Glutamatergic neuron (in vitro differentiated cells): ENCODE results near the gene TECR. TPM values are rescaled to one million over a fixed set of nuclear protein-coding genes. Genes with fewer than 3 reads are reported as not detected.
"Not testable (repeated sequence)": the region's sequence is repeated elsewhere in the genome, so short reads cannot be mapped to it uniquely, and the experiment has no call there.

Source experiments
- DNase-seq: peaks from one replicate; pipeline ENCODE4 v3.0.0; 2022
- H3K27ac Mint-ChIP-seq: one replicate; pipeline ENCODE4 v1.8.0; 2020; ENCODE audit warnings: mild to moderate bottlenecking, mixed read lengths, inconsistent platforms; ENCODE audit not compliant: unreplicated experiment
- H3K27me3 Mint-ChIP-seq: one replicate; pipeline ENCODE4 v1.8.0; 2020; ENCODE audit warnings: mild to moderate bottlenecking, moderate library complexity, mixed read lengths, inconsistent platforms; ENCODE audit not compliant: unreplicated experiment
- H3K36me3 Mint-ChIP-seq: one replicate; pipeline ENCODE4 v1.8.0; 2020; ENCODE audit warnings: mild to moderate bottlenecking, mixed read lengths, inconsistent platforms; ENCODE audit not compliant: unreplicated experiment
- H3K4me1 Mint-ChIP-seq: one replicate; pipeline ENCODE4 v1.8.0; 2020; ENCODE audit warnings: mild to moderate bottlenecking, low read depth, mixed read lengths, inconsistent platforms; ENCODE audit not compliant: unreplicated experiment
- H3K4me3 Mint-ChIP-seq: one replicate; pipeline ENCODE4 v1.8.0; 2020; ENCODE audit warnings: mild to moderate bottlenecking, mixed read lengths, inconsistent platforms; ENCODE audit not compliant: unreplicated experiment
- H3K9me3 Mint-ChIP-seq: one replicate; pipeline ENCODE4 v1.8.0; 2020; ENCODE audit warnings: mild to moderate bottlenecking, moderate library complexity, mixed read lengths, inconsistent platforms; ENCODE audit not compliant: unreplicated experiment
- total RNA-seq: library from RNA; stranded (reverse); fragmentation: NEBNext Ultra II Directional; extraction: Animal tissue kit (Norgen Biotek cat#: 25700); gene quantifications from one replicate; pipeline ENCODE4 v1.2.1, GENCODE V29; 2021; ENCODE audit not compliant: unreplicated experiment
- TF ChIP-seq, protein P1 (sequence below): fragments of 200-600 bp; sonication (generic); IDR thresholded peaks from one replicate; pipeline ENCODE4 v1.5.0; 2021; ENCODE audit not compliant: partially characterized antibody, unreplicated experiment

TECR gene
- total RNA-seq, 1 donor from 2014 or later, result 102 TPM

- H3K27ac Mint-ChIP-seq, result no peak overlapping the region
- H3K27me3 Mint-ChIP-seq, result peaks cover 2% of the 10 kb centered on the region
- H3K9me3 Mint-ChIP-seq, result peaks cover 9% of the 10 kb centered on the region
- no peaks in the 10 kb centered on the region for H3K36me3 Mint-ChIP-seq
- TF ChIP-seq, protein P1, sequence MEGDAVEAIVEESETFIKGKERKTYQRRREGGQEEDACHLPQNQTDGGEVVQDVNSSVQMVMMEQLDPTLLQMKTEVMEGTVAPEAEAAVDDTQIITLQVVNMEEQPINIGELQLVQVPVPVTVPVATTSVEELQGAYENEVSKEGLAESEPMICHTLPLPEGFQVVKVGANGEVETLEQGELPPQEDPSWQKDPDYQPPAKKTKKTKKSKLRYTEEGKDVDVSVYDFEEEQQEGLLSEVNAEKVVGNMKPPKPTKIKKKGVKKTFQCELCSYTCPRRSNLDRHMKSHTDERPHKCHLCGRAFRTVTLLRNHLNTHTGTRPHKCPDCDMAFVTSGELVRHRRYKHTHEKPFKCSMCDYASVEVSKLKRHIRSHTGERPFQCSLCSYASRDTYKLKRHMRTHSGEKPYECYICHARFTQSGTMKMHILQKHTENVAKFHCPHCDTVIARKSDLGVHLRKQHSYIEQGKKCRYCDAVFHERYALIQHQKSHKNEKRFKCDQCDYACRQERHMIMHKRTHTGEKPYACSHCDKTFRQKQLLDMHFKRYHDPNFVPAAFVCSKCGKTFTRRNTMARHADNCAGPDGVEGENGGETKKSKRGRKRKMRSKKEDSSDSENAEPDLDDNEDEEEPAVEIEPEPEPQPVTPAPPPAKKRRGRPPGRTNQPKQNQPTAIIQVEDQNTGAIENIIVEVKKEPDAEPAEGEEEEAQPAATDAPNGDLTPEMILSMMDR, result no peak
- H3K4me1 Mint-ChIP-seq, result no peaks in the 10 kb centered on the region
- H3K4me3 Mint-ChIP-seq, result no peak overlapping the region
- no peak for DNase-seq
These were observed 51.3 kb downstream of the TECR start for GRCh38 chr19:14580623-14581237.

DNA sequence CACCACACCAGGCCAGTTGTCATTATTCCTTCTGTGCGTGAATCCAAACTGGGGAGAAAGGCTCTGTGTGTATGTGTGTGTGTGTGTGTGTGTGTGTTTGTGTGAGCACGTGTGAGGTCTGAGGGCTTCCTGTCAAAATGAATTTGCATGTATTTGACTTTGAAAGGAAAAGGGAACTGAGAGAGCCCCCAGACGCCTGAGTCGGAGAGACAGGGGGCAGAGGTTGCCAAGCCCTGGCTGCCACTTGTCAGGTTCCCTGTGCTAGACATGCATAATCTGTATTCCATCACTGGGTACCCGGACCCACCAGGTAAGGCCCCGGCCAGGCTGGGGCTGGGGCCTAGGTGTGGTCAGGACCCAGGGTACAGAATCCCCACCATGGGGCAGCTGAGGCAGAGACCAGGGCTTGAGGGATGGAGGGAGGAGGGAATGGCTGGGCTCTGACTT is 53.5 kb downstream of the TECR start, which contains the start of gene CLEC17A:
Gene CLEC17A, plus strand, starts transcription at position 191 of the 447 bp plus-strand sequence. Its CDS starts 77 bp downstream, at position 268.
- Mint-ChIP-seq H3K9me3 (peaks cover 8% of the 10 kb centered on the region), H3K4me3 (no peak within 1 kb of the TSS), H3K4me1 (no peaks in the 10 kb centered on the region), H3K27me3 (peaks cover 6% of the 10 kb centered on the region), H3K36me3 (no peaks in the 10 kb centered on the region), H3K27ac (no peak within 1 kb of the TSS)
- DNase-seq, result no peak
- TF ChIP-seq, protein P1, result no peak

GRCh38 chr19:14584372-14584771 is 55.0 kb downstream of the TECR start:
- DNase-seq, H3K27me3 Mint-ChIP-seq, H3K9me3 Mint-ChIP-seq, H3K27ac Mint-ChIP-seq, H3K36me3 Mint-ChIP-seq, H3K4me3 Mint-ChIP-seq, H3K4me1 Mint-ChIP-seq: not testable (repeated sequence)

GRCh38 chr19:14585187-14585586 is 55.8 kb downstream of the TECR start:
- not testable (repeated sequence) for H3K36me3 Mint-ChIP-seq, H3K4me1 Mint-ChIP-seq, H3K4me3 Mint-ChIP-seq, DNase-seq, H3K27me3 Mint-ChIP-seq, H3K27ac Mint-ChIP-seq, H3K9me3 Mint-ChIP-seq

DNA sequence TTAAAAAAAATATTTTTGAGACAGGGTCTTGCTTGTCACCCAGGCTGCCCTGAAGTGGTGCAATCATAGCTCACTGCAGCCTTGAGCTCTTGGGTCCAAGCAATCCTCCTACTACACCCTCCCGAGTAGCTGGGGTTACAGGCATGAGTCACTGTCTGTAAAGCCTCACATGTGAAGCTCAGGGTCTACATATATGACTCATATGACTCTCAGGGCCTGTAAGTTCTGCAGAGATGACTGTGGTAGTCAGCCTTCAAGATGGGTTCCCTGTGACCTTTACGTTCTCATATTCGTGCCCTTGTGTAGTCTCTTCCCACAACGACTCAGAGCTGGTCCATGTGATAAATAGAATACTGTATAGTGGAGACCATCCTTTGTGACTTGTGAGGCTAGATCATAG is 60.0 kb downstream of the TECR start:
- not testable (repeated sequence) for H3K36me3 Mint-ChIP-seq, H3K27me3 Mint-ChIP-seq, H3K4me3 Mint-ChIP-seq, DNase-seq, H3K27ac Mint-ChIP-seq, H3K9me3 Mint-ChIP-seq, H3K4me1 Mint-ChIP-seq

GRCh38 chr19:14595558-14595957 is 66.2 kb downstream of the TECR start:
- H3K9me3 Mint-ChIP-seq, result peaks cover 9% of the 10 kb centered on the region
- no peaks in the 10 kb centered on the region for H3K27me3 Mint-ChIP-seq
- no peak for DNase-seq
- peaks cover 10% of the 10 kb centered on the region for H3K36me3 Mint-ChIP-seq
- no peak overlapping the region for H3K27ac Mint-ChIP-seq
- TF ChIP-seq, protein P1, result no peak
- no peaks in the 10 kb centered on the region for H3K4me1 Mint-ChIP-seq
- no peak overlapping the region for H3K4me3 Mint-ChIP-seq
